Medulla oblongata (tissue), 1 donor: ENCODE data around the gene SCYL3.
"Not testable (repeated sequence)": the region's sequence is repeated elsewhere in the genome, so short reads cannot be mapped to it uniquely, and the experiment has no call there.

Experiments used
- DNase-seq: peaks from one replicate; pipeline ENCODE4 v3.0.0-alpha.2; 2015; ENCODE audit errors: extremely low spot score

Gene SCYL3

DNA sequence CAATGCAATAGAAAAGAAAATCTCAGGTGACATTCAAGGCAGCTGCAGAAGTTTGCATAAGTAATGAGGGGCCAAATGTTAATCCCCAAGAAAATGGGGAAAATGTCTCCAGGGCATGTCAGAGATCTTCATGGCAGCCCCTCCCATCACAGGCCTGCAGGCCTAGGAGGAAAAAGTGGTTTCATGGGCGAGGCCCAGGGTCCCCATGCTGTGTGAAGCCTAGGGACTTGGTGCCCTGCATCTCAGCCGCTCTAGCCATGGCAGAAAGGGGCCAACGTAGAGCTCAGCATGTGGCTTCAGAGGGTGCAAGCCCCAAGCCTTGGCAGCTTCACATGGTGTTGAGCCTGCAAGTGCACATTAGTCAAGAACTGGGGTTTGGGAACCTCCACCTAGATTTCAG is 21.7 kb downstream of the SCYL3 start:
- not testable (repeated sequence) for DNase-seq

DNA sequence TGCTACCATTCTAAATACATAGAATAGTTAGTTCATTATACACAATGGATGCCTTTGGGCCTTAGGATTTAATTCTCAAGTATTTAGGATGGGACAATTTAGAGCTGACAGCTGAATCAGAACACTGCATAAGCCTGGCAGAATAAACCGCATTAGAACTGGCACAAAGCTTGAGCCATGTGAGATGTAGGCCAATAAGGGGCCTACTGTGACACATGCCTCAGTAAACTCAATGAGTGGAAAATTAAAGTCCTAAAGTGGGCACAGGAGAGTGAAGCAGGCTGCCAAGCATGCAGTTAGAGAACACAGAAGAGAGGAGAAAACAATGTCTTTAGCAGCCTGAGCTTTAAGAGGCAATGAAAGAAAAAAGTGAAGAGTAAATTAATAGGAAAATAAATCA is 24.3 kb downstream of the SCYL3 start:
- peak; percentile 80 for DNase-seq

DNA sequence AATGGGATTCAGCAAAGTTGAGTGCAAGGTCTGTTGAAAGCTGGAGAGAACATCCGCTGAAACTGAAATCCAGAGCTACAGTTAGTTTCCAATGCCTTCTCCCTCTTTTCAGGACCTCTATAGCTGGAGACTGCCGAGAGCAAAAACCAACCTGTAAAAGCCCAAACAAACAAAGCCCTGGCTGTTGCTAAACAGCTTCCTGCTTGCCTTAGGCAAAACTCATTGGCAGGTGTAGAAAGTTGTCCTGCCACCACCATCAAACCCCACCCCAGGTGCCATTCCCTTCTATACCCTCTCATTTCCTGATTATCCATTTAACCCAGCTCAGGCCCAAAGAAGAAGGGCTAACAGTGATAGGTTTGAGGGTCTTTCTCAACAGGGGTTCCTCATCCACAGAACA is 24.7 kb downstream of the SCYL3 start:
- no peak for DNase-seq

DNA sequence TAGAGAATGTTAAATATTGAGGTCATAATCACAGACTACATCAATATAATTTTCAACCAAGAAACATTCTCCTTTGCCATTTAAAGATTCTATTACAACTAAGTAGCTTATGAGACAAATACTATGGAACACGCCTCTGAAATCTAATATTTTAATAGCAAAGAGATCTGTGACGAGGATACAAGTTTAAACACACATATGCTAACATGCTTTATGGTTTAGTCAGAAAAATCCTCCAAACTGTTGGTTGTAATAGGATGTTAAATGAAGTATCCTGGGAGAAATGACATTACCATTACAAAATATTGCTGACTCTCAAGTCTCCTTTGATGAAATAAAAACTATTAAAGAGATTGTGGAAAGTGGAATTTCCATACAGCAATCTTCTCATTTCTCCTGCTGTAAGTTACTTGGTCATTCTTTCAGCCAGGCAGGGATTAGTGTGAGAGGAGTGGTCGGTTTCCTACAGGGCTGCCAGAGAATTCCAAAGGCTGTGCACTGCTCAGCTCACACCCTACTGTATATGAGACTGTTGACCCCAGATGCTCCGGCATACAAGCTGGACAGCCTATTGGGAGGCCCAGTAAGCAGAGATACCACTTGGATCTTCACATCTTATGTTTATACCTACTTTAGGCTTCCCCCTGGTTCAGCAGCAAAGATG is 26.6 kb downstream of the SCYL3 start:
- DNase-seq: no peak

DNA sequence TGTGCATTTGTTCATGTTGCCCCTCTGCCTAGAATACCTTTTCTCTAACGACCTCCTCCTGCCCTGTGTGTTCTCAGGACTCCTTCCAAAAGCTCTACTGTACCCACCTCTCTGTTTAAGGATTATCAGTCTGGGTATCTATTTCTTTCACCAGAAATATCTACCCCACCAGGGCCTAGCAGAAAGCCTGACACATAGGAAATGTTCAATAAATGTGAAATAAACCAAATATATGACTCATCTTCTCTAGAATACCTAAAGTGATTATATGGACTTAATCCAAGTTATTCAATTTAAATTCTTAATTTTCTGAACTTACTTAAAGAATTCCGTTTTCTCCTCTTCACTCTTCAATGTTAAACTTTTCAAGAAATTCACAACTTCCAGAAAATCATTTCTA is 27.1 kb downstream of the SCYL3 start:
- no peak for DNase-seq

DNA sequence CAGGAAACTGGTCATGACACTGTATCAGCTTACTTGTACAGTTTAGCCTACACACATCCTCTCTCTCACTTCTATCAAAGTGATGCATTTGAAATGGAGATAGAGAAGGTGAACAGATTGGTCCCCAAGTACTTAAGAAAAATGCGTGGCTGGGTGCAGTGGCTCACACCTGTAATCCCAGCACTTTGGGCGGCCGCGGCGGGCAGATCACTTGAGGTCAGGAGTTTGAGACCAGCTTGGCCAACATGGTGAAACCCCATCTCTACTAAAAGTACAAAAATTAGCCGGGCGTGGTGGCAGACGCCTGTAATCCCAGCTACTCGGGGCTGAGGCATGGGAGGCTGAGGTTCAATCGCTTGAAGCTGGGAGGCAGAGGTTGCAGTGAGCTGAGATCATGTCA is 29.2 kb downstream of the SCYL3 start:
- not testable (repeated sequence) for DNase-seq

DNA sequence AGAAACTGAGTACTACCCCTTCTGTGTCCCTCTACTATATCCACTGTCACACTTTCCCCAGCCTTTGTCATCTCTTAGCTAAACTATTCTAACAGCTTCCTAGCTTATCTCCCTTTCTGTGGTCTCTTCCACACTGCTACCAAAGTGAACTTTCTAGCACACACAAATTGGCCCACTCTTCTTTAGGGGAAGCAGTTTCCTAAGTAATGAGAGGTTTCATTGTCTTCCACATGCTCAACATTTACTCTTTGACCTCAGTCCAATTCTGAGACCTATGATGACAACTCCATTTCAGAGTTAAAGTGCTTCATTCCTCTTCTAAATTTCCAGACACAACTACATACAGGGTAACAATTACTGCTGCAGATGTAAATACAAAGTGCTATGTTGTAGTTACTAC is 32.9 kb downstream of the SCYL3 start:
- DNase-seq: no peak

DNA sequence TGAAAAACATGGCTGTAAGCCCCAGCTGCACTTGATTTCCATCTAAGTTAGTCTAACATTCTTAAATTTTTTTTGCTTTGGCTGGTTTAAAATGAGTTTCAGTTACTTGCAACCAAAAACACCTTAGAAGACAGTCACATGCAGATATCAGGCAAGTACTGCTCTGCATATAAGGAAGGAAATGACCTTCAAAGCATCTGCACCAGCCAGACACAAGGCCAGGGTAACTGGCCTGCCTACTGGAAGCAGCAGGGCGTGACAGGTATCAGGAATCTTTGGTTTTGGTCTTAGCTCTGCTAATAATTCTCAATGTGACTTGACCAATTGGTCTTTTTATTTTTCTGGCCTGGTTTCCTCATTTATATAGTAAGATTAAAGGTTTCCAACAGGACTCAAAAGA is 33.5 kb downstream of the SCYL3 start:
- DNase-seq: no peak

DNA sequence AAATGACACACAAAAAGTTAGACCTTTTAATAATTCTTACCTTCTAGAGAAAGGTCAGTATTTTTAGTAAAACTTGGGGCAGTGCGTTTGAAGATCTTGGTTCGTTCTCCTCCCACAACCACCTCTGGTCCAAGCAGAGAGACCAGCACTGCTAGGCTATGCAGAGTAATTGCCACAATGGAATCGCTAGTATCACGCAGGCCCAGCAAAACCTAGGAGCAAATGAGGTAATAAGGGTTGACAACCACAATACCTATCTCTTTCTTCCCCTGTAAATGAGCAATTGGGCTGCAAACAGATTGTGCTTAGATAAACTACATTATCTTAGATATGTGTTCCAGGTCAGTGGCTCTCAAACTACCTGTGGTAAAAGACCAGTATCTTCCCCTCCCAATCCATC is 34.7 kb downstream of the SCYL3 start:
- DNase-seq: no peak

DNA sequence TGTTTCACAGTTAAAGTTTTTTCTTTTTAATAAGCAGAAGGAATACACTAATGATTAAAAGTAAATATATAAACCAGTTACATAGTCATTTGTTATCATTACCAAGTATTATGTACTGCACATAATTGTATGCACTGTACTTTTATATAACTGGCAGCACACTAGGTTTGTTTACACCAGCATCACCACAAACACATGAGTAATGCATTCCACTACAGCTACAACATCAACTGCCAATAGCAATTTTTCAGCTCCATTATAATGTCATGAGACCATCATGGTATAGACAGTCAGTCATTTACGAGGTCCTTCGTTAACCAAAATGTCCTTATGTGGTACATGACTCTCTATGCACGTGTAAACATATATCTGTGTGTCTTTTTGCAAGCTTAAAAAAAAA is 35.2 kb downstream of the SCYL3 start:
- DNase-seq: no peak

DNA sequence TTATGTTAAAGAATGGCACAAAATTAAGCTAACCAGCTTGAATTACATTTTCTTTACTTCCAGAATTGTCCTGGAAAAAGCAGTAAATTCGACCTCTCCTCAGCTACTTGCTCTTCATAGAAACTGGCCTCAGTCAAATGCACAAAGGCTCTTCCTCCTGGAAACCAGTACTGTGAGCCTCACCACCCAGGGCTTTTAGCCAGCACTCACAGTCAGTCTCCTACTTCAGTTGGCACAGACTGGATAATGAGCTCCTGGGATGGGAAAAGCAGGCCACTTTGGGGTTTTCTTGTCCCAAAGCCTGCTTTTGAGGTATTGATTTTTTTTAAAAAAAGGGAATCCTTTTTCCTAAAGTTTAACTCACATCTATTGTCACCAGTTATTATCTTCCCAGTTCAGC is 40.4 kb downstream of the SCYL3 start:
- peak; percentile 85 for DNase-seq

DNA sequence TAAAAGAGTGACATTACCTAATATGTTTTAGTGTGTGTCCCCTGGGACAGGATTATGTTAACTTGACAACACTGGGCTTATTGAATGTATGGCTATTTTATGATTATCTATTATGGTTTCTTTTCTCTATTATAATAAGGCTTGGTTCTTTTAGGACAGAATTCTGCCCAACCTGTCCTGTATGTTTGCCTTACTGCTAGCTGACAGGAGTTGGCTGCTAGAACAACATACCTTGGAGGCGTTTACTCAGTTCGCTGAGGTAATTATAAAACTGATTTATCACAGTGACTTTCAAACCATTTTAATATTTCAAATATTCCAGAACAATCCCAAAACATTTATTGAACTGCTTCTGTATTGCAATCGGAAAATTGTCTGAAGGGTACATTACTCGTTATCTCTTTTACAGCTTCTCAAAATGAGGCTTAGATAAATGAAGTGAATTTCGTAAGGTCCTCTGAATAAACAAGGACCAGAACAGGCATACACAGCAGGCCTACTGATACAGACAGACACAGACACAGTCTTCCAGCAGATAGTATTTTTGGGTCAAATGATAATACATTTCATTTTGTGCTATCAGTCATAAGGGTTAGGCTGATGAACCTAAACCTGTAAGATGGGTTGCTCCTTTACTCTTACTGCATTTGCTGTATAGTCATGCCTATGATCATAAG is 44.2 kb downstream of the SCYL3 start:
- DNase-seq: no peak

DNA sequence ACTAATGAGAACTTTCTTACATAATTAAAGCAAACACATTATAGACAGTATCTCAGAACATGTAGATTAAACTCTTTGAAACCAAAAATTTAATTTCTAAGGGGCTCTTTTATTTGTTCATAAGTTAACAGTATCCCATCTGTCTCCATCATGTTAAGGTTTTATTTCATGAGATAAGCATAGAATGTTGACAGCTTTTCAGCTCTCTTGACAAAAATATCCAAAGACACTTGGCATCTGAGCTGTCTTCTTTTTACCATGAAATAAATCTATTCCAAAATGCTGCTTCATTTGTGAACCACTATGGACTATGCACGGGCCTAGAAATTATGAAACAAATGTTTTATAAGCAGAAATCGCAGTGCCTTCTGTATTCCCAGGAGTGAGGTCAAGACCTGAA is 45.2 kb downstream of the SCYL3 start:
- no peak for DNase-seq

DNA sequence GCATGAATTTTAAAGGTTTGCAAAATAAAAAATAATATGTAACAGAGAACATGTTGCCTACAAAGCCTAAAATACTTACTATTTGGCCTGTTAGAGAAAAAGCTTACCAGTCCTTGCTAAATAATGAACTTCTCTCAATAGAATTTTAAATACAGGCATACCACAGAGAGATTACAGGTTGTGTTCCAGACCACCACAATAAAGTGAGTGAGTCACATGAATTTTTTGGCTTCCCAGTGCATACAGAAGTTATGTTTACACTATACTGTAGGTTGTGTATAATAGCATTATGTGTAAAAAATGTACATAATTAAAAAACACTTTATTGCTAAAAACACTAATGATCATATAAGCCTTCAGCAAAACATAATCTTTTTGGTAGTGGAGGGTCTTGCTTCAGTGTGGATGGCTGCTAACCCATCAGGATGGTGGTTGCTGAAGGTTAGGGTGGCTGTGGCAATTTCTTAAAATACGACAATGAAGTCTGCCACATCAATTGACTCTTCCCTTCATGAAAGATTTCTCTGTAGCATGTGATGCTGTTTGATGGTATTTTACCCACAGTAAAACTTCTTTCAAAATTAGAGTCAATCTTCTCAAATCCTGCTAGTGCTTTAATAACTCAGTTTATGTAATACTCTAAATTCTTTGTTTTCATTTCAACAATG is 48.6 kb downstream of the SCYL3 start:
- no peak for DNase-seq

DNA sequence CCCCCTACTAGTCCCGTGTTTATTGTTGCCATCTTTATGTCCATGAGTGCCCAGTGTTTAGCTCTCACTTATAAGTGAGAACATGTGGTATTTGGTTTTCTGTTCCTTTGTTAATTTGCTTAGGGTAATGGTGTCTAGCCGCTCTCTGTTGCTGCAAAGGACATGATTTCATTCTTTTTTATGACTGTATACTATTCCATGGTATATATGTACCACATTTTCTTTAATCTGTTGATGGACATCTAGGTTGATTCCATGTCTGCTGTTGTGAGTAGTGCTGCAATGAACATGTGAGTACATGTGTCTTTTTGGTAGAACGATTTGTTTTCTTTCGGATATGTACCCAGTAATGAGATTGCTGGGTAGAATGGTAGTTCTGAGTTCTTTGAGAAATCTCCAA is 54.8 kb downstream of the SCYL3 start:
- no peak for DNase-seq

DNA sequence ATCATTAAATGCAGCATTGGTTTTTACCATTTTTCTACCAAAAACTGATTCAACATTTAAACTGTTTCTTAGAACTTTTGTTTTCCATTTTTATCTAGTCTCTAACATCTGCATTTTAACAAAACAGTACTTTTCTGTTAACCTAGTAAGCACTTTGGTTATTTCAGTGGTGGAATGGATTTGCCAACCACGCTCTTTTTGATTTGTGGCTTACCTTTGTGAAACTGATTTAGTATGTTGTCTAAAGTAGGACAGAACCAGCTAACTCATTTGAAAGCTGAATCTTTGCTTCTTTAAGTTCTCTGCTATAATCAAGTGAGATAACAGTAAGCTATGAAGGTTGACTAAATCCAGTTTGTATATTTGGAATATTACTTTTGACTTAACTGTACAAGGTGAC is 57.5 kb downstream of the SCYL3 start:
- no peak for DNase-seq

DNA sequence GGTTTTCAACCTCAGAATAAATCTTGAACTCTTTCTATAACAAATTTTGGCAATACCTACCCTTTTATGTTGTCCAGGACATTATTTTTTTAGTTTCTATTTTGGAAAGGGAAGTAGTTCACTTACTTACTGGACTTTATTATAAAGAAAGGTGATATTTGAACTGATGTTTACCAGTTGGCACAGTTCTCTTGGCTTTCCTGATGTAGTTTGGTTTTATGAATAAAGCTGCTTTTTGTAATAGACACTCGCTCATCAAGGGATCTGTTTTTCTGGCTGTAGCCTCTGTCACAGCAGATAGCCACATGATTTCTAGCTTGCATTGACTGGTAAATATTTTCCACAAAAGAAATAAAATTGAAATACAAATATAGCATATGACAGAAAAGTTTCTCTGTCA is 58.0 kb downstream of the SCYL3 start:
- no peak for DNase-seq

DNA sequence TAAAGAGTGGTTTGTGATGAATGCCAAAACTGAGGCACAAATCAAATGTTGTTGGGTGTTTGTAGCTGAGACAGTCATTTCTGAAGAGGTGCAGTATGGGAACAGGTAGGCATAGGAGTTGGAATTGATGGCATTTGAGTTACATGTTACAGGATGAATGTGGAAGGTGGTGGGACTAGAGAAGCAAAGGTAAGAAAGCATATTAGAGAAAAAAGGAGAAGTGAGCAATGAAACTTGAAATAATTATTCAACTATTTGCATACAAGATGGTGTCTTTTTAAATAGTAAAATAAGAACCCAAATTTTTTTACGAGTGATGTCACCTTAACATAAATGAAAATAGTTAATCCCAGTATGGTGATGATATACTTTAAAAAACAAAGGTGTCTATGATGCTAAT is 58.8 kb downstream of the SCYL3 start:
- no peak for DNase-seq

DNA sequence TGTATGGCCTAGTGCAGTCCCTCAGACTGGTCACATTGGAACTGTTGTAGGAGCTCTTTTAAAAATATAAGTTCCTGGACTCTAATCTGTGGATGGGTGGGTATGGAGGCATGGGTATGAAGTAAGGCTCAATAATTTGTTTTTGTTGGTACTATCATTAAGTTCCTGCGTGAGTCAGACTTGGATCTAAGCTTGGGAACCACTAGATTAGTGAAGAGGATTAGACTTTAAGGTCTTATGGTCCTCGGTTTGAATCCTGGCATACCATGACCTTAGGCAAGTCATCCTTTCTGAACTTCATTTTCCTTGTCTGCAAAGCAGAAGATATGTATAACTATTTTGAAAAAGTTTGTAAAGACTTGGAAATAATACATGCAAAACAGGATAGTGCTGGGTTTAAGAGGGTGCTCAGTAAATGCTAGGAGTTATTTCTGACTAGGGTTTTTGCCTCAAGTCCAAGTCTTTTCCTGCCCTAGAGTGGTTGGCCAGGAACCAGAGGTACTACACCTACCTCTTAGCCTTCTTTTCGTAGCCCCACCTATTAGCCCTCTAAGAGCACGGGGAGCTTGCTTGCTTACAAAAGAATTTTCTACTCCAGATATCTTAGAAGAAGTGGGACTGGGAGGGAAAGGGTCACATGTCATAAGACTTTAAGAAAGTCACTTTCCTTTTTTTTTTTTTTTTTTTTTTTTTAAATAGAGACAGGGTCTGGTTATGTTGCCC is 60.4 kb downstream of the SCYL3 start:
- DNase-seq: no peak

DNA sequence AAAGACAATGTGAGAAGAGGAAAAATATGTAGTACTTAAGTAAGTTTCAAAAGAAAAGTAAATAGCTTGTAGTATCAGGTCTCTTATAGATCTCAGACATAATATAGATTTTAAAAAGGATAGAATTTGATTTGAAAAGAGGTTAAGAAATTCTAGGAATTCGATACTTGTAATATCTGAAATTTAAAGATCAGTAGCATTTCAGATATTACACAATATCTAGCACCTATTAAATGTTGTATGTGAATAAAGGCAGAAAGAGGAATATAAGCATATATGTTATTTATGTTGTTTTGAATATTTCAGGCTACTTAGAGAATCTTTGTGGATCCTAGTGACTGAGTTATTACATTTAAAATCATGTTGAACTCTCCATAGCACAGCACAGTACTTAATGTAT is 64.0 kb downstream of the SCYL3 start:
- DNase-seq: no peak

DNA sequence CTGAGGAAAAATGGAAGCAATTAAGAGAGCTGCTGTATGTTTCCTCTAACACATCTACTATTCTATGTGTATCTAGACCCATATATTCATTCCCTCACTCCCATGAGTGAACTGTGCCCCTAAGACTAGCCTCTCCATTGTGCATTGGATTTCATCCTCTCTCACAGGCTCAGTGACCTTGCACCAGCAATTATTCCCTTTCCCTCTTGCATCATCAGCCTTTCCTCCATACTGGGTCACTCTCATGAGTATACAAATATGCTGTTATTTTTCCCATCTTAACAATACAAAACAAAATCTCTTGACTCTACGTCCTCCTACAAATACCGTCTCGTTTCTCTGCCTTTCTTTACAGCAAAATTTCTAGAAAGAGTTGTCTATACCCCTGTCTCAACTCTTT is 69.5 kb downstream of the SCYL3 start:
- DNase-seq: no peak

DNA sequence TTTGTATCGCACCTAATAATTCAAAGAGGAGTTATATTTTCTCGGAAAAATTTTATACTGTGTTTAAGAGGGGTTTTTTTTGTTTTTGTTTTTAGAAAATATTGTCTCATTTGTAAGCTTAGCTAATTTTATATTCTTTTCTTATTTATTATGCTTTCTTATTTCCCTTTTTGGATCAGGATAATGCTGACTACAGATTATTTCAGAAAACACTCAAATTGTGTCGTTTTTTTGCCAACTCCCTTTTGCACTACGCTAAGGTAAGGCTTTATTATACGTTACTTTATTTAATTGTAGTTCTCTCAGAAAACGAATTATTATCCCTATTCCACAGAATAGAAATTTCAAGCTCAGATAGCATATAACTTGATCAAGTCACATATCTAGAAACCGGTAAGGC is 72.2 kb downstream of the SCYL3 start:
- no peak for DNase-seq

DNA sequence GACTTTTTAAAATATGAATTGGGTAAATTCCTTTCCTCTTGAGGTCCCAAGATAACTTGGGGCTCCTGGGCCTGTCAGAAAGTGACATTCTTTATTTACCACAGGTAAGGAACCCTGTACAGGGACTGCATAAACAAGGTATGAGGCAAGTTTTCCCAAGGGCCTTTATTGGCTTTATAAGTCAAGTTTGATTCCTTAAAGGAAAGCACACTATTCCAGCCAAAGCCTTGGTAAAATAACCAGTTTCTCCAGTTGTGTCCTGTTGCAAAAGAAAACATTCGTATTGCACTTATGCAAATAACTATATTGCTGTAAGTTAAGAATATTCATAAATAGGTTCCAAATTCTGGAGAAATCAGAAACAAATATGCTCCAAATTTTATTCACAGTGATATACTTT is 77.1 kb downstream of the SCYL3 start:
- no peak for DNase-seq
